Measurements from ENCODE around the gene ZNF490.

DNA sequence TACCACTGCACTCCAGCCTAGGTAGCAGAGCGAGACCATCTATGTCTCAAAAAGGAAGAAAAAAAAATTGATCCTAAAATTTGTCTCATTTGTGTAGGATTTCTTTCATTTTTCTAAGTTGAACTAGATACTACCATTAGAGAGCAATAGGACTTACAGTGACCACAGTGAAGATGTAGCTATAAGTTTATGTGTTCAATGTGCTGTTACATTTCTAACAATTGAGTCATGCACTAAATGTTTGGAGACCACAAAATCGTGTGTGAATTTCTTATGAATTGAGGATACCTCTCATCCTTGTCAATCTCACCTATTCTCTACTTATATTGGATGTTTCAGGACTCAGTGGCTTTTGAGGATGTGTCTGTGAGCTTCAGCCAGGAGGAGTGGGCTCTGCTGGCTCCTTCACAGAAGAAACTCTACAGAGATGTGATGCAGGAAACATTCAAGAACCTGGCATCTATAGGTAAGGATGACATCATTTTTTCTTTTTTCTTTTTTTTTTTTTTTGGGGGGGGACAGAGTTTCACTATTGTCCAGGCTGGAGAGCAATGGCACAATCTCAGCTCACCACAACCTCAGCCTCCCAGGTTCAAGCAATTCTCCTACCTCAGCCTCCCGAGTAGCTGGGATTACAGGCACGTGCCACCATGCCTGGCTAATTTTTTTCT lies 12.9 kb upstream of the ZNF490 start:
- TF ChIP-seq CTCF (IDR thresholded peaks at IDR 0.05) = no peak
- no peak for TF ChIP-seq POLR2A (IDR thresholded peaks at IDR 0.05)

All from adrenal gland (tissue), 5 donors.